GM12874 (cell line): ENCODE measurements around the gene CAPN8.

Experiments
- TF ChIP-seq, protein P1 (sequence below): IDR thresholded peaks from 2 replicates; pipeline ENCODE4 v1.5.1; 2011; ENCODE audit warnings: low read depth, mild to moderate bottlenecking, control low read depth, low read length, moderate library complexity; ENCODE audit not compliant: insufficient read depth

The CAPN8 gene

DNA sequence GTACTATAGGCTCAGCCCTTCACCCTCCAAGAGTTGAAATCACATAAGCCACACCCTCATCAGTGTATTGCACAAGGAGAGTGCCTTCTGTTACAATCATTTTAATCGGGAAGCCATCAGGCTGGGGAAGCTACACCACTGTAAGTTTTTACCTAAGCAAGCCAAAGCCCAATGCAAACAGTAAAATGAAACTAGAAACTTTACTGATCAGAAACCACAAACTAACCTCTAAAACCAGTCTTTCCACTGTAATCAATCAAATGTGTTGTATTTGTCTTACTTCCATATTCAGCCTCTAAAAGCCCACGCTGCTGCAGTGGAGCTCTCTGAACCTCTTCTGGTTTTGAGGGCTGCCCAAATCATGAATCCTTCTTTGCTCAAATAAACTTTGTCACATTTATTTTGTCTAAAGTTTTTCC, 26.2 kb downstream of the CAPN8 start:
- TF ChIP-seq, protein P1, sequence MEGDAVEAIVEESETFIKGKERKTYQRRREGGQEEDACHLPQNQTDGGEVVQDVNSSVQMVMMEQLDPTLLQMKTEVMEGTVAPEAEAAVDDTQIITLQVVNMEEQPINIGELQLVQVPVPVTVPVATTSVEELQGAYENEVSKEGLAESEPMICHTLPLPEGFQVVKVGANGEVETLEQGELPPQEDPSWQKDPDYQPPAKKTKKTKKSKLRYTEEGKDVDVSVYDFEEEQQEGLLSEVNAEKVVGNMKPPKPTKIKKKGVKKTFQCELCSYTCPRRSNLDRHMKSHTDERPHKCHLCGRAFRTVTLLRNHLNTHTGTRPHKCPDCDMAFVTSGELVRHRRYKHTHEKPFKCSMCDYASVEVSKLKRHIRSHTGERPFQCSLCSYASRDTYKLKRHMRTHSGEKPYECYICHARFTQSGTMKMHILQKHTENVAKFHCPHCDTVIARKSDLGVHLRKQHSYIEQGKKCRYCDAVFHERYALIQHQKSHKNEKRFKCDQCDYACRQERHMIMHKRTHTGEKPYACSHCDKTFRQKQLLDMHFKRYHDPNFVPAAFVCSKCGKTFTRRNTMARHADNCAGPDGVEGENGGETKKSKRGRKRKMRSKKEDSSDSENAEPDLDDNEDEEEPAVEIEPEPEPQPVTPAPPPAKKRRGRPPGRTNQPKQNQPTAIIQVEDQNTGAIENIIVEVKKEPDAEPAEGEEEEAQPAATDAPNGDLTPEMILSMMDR, result no peak

DNA sequence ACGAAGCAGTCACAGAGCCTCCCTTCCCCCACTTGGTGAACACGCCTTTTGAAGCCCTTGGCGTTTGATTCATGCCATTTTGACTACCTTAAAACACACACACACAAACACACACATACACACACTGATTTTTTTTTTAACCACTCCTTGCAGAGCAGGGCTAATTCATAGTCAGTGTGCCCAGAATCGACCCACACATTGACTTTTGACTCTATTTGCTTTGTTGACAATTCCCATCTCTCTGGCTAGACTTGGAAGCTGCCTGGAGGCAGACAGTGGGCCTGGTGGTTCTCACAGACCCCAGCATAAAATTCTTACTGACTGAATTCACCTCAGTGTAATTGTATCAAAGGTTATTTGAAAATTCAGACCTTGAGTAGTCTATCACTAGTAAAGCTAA, 30.3 kb downstream of the CAPN8 start:
- TF ChIP-seq, protein P1, result no peak

DNA sequence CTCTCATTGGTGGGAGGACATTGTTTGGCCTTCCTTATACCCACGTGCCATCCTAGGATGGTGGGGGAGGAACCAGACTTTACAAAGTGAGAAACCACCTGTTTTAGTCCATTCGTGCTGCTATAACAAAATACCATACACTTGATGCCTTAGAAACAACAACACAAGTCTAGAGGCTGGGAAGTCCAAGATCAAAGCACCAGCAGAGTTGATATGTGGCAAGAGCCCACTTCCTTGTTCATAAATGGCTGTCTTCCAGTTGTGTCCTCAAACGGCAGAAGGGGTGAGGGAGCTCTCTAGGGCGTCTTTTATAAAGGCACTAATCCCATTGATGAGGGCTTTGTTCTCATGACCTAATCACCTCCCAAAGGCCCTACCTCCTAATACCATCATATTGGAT, 31.1 kb downstream of the CAPN8 start:
- TF ChIP-seq, protein P1, result no peak

DNA sequence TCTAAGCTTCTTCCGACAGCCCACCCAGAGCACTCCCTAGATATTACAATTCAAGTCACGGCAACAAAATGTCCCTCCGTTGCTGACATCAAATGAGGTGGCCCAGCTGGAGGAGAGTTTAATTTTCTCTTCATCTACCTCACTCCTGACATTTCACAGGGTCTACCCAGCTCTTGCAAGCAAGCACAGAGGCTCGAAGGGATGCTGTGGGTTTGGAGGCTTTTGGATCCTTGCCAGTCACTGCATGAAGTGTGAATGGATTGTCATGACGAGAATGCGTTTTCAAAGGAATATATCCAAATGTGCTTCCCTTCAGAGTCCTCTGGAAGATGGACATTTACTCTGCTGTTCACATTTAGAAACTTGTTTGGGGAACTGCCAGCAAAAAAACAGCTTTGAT, 33.5 kb downstream of the CAPN8 start:
- TF ChIP-seq, protein P1, result no peak

DNA sequence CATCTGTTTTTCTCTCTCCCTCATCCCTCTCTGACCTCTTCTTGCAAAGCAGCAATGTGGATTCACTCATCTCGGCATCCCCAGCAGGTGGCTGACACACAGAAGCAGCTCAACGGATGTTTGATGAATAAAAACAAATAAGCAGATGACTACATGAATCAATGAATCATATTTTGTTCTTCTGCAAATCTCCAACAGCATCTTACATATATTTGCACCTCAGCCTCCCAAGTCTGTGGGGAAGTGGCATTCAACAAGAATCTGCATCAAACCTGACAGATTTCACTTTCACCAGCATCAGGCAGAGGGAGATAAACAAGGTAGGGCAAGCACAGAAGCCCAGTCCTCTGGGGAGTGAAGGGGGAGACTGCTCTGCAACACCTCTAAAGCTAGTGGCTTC, 34.0 kb downstream of the CAPN8 start:
- TF ChIP-seq, protein P1, result no peak

DNA sequence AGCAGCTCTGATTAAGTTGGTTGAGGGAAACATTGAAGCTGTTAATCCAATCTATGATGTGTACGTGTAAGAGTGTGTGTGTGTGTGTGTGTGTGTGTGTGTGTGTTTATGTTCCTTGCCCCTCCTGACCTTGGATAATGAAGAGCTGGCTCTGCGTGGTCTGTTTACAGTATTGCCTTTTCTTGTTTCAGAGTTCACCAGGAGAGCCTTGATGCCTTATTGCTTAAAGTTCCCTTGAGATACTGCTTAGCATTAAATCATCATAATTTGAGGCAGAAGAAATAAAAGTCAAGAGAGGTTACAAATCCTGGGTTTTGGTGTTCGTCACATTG, 36.4 kb downstream of the CAPN8 start:
- TF ChIP-seq, protein P1, result no peak

DNA sequence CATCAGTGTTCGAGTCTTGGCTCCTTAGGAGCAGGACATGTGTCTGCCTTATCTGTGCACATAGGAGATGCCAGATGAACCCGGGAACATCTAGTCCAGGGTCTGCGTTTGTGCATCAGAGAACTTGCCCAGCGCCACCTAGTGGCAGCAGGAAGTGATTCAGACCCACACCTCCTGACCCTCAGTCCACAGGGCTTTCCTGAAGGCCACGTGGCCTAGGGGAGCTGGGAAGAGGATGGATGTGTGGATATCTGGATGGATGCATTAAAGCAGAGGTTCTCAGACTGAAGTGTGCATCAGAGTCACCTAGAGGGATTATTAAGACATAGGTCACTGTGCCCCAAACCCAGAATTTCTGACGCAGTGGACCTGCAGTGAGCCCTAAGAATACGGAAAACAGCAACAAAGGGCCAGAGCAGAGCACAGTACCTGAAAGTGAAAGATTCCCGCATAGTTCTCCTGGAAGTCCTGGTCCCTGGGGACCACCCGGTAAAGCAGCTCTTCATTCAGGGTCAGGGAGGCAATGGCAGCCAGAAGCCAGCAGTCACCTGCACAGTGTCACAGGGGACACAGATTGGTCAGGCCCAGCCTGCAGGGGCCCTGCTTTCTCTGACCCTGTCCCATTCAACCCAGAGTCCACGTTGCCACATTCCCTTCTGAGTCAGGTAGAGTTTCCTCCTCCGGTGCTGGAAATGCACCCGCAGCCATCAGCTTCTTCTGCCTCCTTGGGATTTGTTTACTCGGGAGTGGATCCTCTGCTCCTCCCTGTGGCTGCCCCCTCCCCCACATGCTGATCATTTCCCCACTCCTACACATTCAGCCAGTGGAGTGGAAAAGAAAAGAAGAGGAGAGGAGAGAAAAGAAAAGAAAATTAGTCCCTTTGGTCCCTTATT, 37.0 kb downstream of the CAPN8 start:
- TF ChIP-seq, protein P1, result peak; percentile 87
